HUES48 (cell line): ENCODE measurements around the gene GPC5.
"Not testable (repeated sequence)": the region's sequence is repeated elsewhere in the genome, so short reads cannot be mapped to it uniquely, and the experiment has no call there.

Experiments
- H3K27ac ChIP-seq: one replicate; pipeline ENCODE4 v1.7.0; 2013; ENCODE audit warnings: low read depth, low read length, inconsistent platforms
- H3K27me3 ChIP-seq: 2 replicates; pipeline ENCODE4 v1.6.1; 2013; ENCODE audit warnings: mild to moderate bottlenecking, low read length; ENCODE audit not compliant: control insufficient read depth, insufficient read depth
- H3K36me3 ChIP-seq: 2 replicates; pipeline ENCODE4 v1.6.1; 2013; ENCODE audit warnings: low read length; ENCODE audit not compliant: control insufficient read depth, insufficient read depth
- H3K4me1 ChIP-seq: 2 replicates; pipeline ENCODE4 v1.6.1; 2013; ENCODE audit warnings: mild to moderate bottlenecking, low read length; ENCODE audit not compliant: control insufficient read depth, insufficient read depth
- H3K4me3 ChIP-seq: 2 replicates; pipeline ENCODE4 v1.5.1; 2013; ENCODE audit warnings: mild to moderate bottlenecking, low read depth, low read length
- H3K9ac ChIP-seq: 2 replicates; pipeline ENCODE4 v1.6.1; 2013; ENCODE audit warnings: mild to moderate bottlenecking, low read depth, low read length, moderate library complexity
- H3K9me3 ChIP-seq: 2 replicates; pipeline ENCODE4 v1.6.1; 2013; ENCODE audit warnings: low read length; ENCODE audit not compliant: control insufficient read depth, insufficient read depth

GPC5 gene

DNA sequence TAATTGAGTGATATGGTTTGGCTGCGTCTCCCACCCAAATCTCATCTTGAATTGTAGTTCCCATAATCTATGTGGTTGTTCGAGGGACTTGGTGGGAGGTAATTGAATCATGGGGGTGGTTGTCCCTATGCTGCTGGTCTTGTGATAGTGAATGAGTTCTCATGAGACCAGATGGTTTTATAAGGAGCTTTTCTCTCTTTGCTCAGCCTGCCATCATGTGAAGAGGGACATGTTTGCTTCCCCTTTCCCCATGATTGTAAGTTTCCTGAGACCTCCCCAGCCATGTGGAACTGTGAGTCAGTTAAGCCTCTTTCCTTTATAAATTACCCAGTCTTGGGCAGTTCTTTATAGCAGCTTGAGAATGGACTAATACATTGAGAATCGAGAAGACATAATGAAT lies 480.1 kb downstream of the GPC5 start:
- Histone ChIP-seq H3K4me3 (no peak overlapping the region), H3K9me3 (no peaks in the 10 kb centered on the region), H3K27me3 (no peaks in the 10 kb centered on the region), H3K4me1 (no peaks in the 10 kb centered on the region), H3K36me3 (no peaks in the 10 kb centered on the region), H3K9ac (no peak overlapping the region), H3K27ac (no peak overlapping the region)

DNA sequence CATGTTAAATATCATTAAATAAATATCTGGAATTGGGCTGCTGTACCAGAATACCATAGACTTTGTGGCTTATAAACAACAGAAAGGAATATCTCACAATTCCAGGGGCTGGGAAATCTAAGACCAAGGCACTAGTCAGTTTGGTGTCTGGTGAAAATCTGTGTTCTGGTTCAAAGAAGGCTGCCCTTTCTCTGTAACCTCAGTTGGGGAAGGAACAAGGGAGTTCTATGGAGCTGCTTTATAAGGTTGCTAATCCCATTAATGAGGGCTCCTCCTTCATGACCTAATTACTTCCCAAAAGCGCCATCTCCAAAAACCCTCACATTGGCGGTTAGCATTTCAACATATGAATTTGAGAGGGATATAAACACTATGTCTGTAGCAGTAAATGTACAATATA lies 480.9 kb downstream of the GPC5 start:
- no peak overlapping the region for H3K9ac ChIP-seq
- H3K27ac ChIP-seq, result no peak overlapping the region
- H3K9me3 ChIP-seq, result no peaks in the 10 kb centered on the region
- H3K4me3 ChIP-seq, result no peak overlapping the region
- H3K27me3 ChIP-seq, result no peaks in the 10 kb centered on the region
- H3K4me1 ChIP-seq, result no peaks in the 10 kb centered on the region
- H3K36me3 ChIP-seq, result no peaks in the 10 kb centered on the region

DNA sequence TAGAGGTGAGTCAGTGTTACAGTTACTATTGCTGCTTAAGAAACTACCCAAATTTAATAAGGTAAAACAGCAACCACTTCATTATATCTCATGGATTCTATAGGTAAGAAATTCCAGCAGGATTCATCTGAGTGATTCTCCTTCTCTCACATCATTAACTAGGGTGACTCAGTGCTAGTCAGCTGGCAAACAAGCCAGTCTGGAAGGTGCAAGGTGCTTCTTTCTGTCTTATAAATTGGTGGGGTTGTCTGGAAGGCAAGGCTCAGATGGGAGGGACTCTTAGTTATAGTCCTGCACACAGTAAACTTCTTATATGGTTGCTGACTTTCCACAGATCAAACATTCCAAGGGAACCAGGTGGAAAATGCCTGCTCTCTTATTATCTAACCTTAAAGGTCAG lies 484.5 kb downstream of the GPC5 start:
- Histone ChIP-seq H3K4me1 (no peaks in the 10 kb centered on the region), H3K36me3 (no peaks in the 10 kb centered on the region), H3K9me3 (no peaks in the 10 kb centered on the region), H3K4me3 (no peak overlapping the region), H3K9ac (no peak overlapping the region), H3K27me3 (no peaks in the 10 kb centered on the region), H3K27ac (no peak overlapping the region)

DNA sequence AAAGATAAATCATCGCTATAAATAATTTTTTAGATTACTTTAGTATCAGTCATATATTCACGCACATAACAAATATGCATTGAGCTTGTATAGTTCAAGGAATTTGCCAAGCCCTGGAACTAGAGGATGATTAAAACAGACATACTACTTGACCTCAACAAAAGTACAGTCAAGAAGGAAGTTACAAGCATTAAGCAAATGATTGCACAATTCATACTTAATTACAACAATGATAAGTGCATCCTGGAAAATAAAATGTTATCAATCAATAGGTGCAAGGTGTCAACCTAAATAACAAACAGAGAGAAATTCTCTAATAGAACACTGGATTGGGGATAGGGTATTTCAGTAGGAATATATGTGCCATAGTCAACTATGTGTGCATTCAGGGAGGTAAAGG lies 491.2 kb downstream of the GPC5 start:
- Histone ChIP-seq H3K36me3 (no peaks in the 10 kb centered on the region), H3K9ac (no peak overlapping the region), H3K9me3 (no peaks in the 10 kb centered on the region), H3K4me3 (no peak overlapping the region), H3K27ac (no peak overlapping the region), H3K27me3 (no peaks in the 10 kb centered on the region), H3K4me1 (no peaks in the 10 kb centered on the region)

DNA sequence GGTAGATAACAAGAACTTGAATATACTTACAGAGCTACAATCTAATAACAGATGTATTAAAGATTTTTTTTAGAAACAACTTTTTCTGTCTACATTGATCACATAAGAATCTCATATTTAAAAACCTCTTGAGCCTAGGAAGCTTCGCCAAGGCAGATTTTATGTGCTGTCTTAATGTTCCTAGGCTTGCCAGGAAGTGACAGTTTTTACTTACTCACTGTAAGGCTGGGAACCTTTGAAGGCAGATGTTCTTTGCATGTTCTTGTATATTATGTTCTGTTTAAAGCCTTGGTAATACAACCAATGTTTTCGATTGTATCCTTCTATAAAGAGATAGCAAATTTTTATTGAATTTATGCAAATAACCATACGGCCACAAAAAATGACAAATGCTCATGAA lies 492.7 kb downstream of the GPC5 start:
- Histone ChIP-seq H3K4me1 (no peaks in the 10 kb centered on the region), H3K9me3 (no peaks in the 10 kb centered on the region), H3K9ac (no peak overlapping the region), H3K27ac (no peak overlapping the region), H3K36me3 (no peaks in the 10 kb centered on the region), H3K27me3 (no peaks in the 10 kb centered on the region), H3K4me3 (no peak overlapping the region)

DNA sequence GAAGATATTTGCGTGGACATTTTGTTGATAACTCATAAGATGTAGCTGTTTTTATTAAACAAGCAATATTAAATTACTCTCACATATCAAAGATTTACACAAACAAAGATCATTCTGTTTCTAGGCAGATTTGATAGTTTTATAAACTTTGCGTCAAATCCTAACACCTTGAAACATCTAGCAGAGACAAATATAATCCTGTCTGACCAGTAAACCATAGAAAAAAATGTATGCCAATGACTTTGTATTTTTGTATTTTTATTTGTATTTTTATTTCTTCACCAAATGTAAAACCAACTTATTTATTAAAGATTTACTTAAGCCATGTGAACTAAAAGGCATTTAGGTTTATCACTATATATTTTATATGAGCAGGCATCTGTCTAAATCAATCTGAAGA lies 494.6 kb downstream of the GPC5 start:
- no peak overlapping the region for H3K4me3 ChIP-seq
- H3K9me3 ChIP-seq, result no peaks in the 10 kb centered on the region
- no peaks in the 10 kb centered on the region for H3K36me3 ChIP-seq
- H3K27ac ChIP-seq, result no peak overlapping the region
- no peaks in the 10 kb centered on the region for H3K4me1 ChIP-seq
- no peaks in the 10 kb centered on the region for H3K27me3 ChIP-seq
- no peak overlapping the region for H3K9ac ChIP-seq

DNA sequence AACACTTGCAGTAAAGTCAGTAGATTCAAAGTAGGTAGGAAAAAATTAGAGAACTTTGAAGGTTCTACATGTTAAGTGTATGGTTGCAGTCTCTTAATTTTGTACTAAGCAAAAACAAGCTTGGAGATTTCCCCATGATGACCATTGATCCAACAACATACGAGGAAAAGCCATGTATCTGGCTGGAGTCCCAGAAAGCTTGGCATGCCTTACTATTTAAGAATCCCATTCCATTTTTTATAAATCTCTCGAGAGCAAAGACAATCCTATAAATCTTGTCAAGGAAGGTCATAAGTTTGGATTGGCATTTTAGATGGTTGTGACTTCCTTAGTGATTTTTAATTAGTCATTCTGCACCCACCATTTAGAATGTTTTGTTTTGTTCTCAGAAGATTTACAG lies 495.9 kb downstream of the GPC5 start:
- H3K27me3 ChIP-seq, result no peaks in the 10 kb centered on the region
- no peak overlapping the region for H3K9ac ChIP-seq
- no peaks in the 10 kb centered on the region for H3K36me3 ChIP-seq
- H3K27ac ChIP-seq, result no peak overlapping the region
- no peaks in the 10 kb centered on the region for H3K4me1 ChIP-seq
- no peaks in the 10 kb centered on the region for H3K9me3 ChIP-seq
- H3K4me3 ChIP-seq, result no peak overlapping the region

DNA sequence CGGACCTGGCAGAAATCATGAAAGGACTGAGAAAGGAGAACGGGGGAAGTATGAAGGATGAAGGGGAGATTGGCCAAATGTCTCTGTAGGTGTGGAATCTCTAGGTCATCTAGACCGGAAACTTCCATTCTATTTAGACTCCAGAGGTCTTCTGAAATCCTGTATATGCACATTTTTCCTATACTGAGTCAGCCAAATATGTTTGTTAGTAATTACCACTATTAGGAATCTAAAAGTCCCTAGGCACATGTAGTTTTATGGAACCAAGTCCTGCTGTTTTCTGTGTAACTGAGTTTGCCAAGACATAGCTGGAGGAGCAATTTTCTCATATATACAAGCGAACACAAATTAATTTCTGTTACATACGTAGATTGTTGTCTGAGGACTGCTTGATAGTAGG lies 498.1 kb downstream of the GPC5 start:
- H3K4me3 ChIP-seq, result no peak overlapping the region

DNA sequence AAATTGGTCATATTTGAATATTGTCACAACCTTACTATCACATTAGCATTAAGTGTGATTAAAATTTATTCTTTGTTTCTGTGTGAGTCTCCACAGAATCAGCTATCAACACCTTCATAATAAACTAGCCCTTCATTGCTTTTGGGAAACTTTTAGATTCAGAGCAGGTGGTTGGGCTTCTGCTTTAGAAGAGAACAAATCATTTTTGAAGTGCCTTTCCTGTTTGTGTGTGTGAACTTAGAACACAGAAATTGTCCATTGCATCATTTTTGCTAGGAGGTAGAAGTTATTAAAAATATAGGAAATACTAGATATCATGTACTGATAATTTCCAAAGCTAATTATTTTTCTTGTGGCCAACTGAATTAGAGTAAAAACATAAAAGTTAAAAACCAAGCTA lies 500.6 kb downstream of the GPC5 start:
- H3K36me3 ChIP-seq, H3K27me3 ChIP-seq, H3K4me3 ChIP-seq, H3K4me1 ChIP-seq, H3K9me3 ChIP-seq, H3K9ac ChIP-seq, H3K27ac ChIP-seq: not testable (repeated sequence)

More for the DNA sequence above, 498.1 kb downstream of the GPC5 start:
- no peaks in the 10 kb centered on the region for H3K27me3 ChIP-seq
- H3K9ac ChIP-seq, result no peak overlapping the region
- no peaks in the 10 kb centered on the region for H3K4me1 ChIP-seq
- H3K27ac ChIP-seq, result no peak overlapping the region
- no peaks in the 10 kb centered on the region for H3K36me3 ChIP-seq
- no peaks in the 10 kb centered on the region for H3K9me3 ChIP-seq

DNA sequence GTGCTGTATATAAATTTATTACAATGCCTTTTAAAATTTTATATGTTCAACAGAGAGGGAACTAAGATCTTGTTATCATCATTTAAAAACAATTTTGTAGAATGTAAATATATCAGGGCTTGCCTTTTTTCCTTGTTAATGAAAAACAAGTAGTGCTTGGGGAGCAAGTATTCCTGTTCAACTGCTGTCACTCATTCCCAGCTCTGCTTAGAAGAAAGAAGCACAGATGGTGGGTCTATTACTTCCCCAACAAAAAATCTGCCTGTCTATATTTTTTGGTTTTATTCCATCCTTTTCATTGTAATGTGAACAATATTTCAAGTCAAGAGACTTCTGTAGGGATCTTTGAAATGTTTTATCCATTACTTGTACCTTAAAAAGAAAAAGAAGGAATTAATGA lies 503.9 kb downstream of the GPC5 start:
- Histone ChIP-seq H3K27ac (no peak overlapping the region), H3K4me3 (no peak overlapping the region), H3K36me3 (no peaks in the 10 kb centered on the region)

DNA sequence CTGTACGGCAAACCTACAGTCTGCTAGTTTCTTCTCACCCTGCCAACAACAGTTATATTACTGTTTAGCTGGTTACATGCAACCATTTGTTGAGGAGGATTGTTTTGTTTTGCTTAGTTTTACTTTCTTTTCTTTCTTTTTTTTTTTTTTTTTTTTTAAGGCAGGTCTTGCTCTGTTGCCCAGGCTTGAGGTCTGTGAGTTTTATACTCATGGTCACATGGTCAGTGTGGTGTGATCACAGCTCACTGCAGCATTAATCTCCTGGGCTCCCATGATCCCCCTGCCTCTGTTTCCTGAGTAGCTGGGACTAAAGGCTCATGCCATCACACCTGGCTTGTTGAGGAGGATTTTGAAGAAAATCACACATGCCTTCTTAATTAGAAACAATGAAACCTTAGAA lies 505.6 kb downstream of the GPC5 start:
- Histone ChIP-seq H3K4me3 (no peak overlapping the region), H3K27ac (no peak overlapping the region), H3K27me3 (no peaks in the 10 kb centered on the region), H3K4me1 (no peaks in the 10 kb centered on the region), H3K9me3 (no peaks in the 10 kb centered on the region), H3K36me3 (no peaks in the 10 kb centered on the region), H3K9ac (no peak overlapping the region)

More for the DNA sequence above, 503.9 kb downstream of the GPC5 start:
- Histone ChIP-seq H3K4me1 (no peaks in the 10 kb centered on the region), H3K9me3 (no peaks in the 10 kb centered on the region), H3K9ac (no peak overlapping the region), H3K27me3 (no peaks in the 10 kb centered on the region)

DNA sequence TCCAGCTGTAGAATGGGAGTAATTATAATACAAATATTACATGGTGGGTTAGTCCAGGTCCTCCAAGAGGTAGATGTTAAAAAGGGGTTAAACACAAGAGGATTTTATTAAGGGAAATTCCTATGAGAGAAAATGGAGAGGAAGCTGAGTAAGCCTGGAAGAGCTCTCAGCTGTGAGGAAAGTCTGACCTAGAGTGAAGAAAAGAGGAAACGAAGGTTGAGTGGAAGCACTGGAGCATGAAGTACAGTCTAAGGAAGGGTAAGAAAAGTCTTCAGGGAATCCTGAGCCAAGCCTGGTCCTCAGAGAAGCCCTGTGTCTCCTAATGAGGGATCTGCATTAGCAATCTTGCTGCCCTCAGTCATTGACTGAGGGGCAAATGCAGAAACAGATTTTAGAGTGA lies 506.2 kb downstream of the GPC5 start:
- no peak overlapping the region for H3K27ac ChIP-seq
- H3K4me3 ChIP-seq, result no peak overlapping the region
- H3K4me1 ChIP-seq, result no peaks in the 10 kb centered on the region
- H3K9me3 ChIP-seq, result no peaks in the 10 kb centered on the region
- H3K9ac ChIP-seq, result no peak overlapping the region
- H3K27me3 ChIP-seq, result no peaks in the 10 kb centered on the region
- no peaks in the 10 kb centered on the region for H3K36me3 ChIP-seq
